Natural killer cell (primary cell): ENCODE results near the gene BLMH. TPM values are rescaled to one million over a fixed set of nuclear protein-coding genes. Genes with fewer than 3 reads are reported as not detected.

ENCODE experiments used
- ATAC-seq, 3 donors: fragments of 150-1000 bp in 2 of 3; fragments of 200-7000 bp in 1 of 3; cut with Tn5 transposase; 1 replicate in 1 of 3; 2 replicates in 2 of 3; pipeline ENCODE4 v1.10.0; 2021; ENCODE audit warnings: mild to moderate bottlenecking in 2 of 3, moderate library complexity in 2 of 3
- DNase-seq, 2 donors: peaks; one replicate each; pipeline versions ENCODE4 v3.0.0 to v3.0.0-alpha.2; 2013 to 2021; ENCODE audit warnings: mixed read lengths in 1 of 2
- H3K27ac ChIP-seq: one replicate; pipeline ENCODE4 v1.5.1; 2013; ENCODE audit warnings: mild to moderate bottlenecking, low read length
- H3K27me3 ChIP-seq: one replicate; pipeline ENCODE4 v1.6.1; 2013; ENCODE audit warnings: low read length; ENCODE audit not compliant: control insufficient read depth, insufficient read depth
- H3K36me3 ChIP-seq: one replicate; pipeline ENCODE4 v1.6.1; 2013; ENCODE audit warnings: low read length; ENCODE audit not compliant: control insufficient read depth, insufficient read depth
- H3K4me1 ChIP-seq: one replicate; pipeline ENCODE4 v1.6.1; 2013; ENCODE audit warnings: low read length; ENCODE audit not compliant: control insufficient read depth, insufficient read depth
- H3K4me3 ChIP-seq: one replicate; pipeline ENCODE4 v1.5.1; 2013; ENCODE audit warnings: low read length
- H3K9me3 ChIP-seq: one replicate; pipeline ENCODE4 v1.6.1; 2013; ENCODE audit warnings: low read length; ENCODE audit not compliant: control insufficient read depth, insufficient read depth
- H3K27ac Mint-ChIP-seq, 2 donors: one replicate each; pipeline ENCODE4 v1.8.0; 2022; ENCODE audit warnings: mild to moderate bottlenecking in 2 of 2, mixed read lengths in 2 of 2, moderate library complexity in 1 of 2
- H3K27me3 Mint-ChIP-seq, 2 donors: one replicate each; pipeline ENCODE4 v1.8.0; 2022; ENCODE audit warnings: low read depth in 2 of 2, mixed read lengths in 2 of 2
- H3K36me3 Mint-ChIP-seq: one replicate; pipeline ENCODE4 v1.8.0; 2022; ENCODE audit warnings: mixed read lengths
- H3K4me1 Mint-ChIP-seq, 2 donors: one replicate each; pipeline ENCODE4 v1.8.0; 2022; ENCODE audit warnings: mixed read lengths in 2 of 2
- H3K4me3 Mint-ChIP-seq: one replicate; pipeline ENCODE4 v1.8.0; 2022; ENCODE audit warnings: mild to moderate bottlenecking, moderate library complexity, mixed read lengths
- H3K9me3 Mint-ChIP-seq, 2 donors: one replicate each; pipeline ENCODE4 v1.8.0; 2022; ENCODE audit warnings: mixed read lengths in 2 of 2
- WGBS: methylation state at CpG from one replicate; pipeline ENCODE4 v1.1.7; 2013; ENCODE audit warnings: missing lambda C conversion rate; ENCODE audit not compliant: insufficient coverage; 5-methylcytosine and 5-hydroxymethylcytosine counted together
- intact Hi-C: fragments of 100-400 bp; cut with micrococcal nuclease; formaldehyde crosslinking; loops from one replicate; pipeline ENCODE4 v1.14.2; 2022
- total RNA-seq, 4 donors: library from RNA; stranded (reverse); fragments of 120-200 nt in 1 of 4; gene quantifications; one replicate each; pipeline versions ENCODE4 v1.2.3 to v1.2.4, GENCODE V29; 2013 to 2022
- TF ChIP-seq, protein P1 (sequence below): fragments of 200-600 bp; IDR thresholded peaks from one replicate; pipeline ENCODE4 v1.8.0; 2022; ENCODE audit warnings: antibody characterized with exemption

BLMH gene
- total RNA-seq, 3 donors from 2014 or later (not counting 1 experiment from before 2014, with no cell fraction given) = 44.8 to 52.8 (median 46.7) TPM

DNA sequence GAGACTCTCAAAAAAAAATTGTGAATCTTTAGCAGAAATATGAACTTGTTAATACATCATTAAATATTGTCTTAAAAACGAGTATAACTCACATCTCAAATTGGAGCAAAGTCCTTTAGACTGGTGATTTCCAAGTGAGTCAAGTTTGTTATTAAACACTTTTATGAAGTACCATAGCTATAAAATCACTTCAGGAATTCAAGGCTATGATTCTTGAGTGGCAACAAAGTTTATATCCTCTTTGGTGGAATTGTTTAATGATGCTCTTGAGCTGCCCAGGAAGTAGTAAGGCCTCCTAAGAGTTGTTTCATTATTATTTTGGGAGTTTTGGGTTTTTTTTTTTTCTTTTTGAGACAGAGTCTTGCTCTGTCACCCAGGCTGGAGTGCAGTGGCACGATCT lies 16.7 kb upstream of the BLMH start:
- intact Hi-C loops = no loop called here
- Mint-ChIP-seq H3K9me3 (no peaks in the 10 kb centered on the region), H3K4me1 (no peaks in the 10 kb centered on the region), H3K4me3 (no peak overlapping the region), H3K36me3 (no peaks in the 10 kb centered on the region), H3K27me3 (peaks cover 0 to 2% of the 10 kb centered on the region in 2 donors), H3K27ac (no peak overlapping the region)
- Histone ChIP-seq H3K36me3 (no peaks in the 10 kb centered on the region), H3K4me1 (no peaks in the 10 kb centered on the region), H3K4me3 (no peak overlapping the region), H3K27ac (no peak overlapping the region), H3K9me3 (no peaks in the 10 kb centered on the region), H3K27me3 (no peaks in the 10 kb centered on the region)
- ATAC-seq (no peak), DNase-seq (no peak)
- TF ChIP-seq, protein P1, sequence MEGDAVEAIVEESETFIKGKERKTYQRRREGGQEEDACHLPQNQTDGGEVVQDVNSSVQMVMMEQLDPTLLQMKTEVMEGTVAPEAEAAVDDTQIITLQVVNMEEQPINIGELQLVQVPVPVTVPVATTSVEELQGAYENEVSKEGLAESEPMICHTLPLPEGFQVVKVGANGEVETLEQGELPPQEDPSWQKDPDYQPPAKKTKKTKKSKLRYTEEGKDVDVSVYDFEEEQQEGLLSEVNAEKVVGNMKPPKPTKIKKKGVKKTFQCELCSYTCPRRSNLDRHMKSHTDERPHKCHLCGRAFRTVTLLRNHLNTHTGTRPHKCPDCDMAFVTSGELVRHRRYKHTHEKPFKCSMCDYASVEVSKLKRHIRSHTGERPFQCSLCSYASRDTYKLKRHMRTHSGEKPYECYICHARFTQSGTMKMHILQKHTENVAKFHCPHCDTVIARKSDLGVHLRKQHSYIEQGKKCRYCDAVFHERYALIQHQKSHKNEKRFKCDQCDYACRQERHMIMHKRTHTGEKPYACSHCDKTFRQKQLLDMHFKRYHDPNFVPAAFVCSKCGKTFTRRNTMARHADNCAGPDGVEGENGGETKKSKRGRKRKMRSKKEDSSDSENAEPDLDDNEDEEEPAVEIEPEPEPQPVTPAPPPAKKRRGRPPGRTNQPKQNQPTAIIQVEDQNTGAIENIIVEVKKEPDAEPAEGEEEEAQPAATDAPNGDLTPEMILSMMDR = no peak
- 96% methylated on average over 2 of the region's 2 CpGs for WGBS

DNA sequence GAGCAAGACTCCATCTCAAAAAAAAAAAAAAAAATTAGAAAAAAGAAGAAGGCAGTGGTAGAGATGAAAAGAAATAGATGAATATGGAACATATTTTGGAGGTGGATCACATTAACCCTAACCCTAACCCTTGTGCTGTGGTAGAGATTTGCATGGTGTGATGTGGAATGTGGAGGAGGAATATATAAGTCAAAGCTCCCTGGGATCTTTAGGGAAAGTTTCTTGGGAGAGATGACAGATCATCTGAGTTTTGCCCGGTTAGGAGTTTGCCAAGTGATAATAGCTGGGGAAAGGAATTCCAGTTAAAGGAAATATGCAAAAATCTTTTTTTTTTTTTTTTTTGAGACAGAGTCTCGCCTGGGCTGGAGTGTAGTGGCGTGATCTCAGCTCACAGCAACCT lies 13.0 kb upstream of the BLMH start:
- no peak overlapping the region for H3K27ac Mint-ChIP-seq
- TF ChIP-seq, protein P1 = no peak
- no peaks in the 10 kb centered on the region for H3K9me3 Mint-ChIP-seq
- H3K4me3 Mint-ChIP-seq = no peak overlapping the region
- DNase-seq = no peak
- intact Hi-C loops = no loop called here
- peaks cover 0 to 2% of the 10 kb centered on the region in 2 donors for H3K27me3 Mint-ChIP-seq
- Histone ChIP-seq H3K9me3 (no peaks in the 10 kb centered on the region), H3K4me3 (no peak overlapping the region), H3K27me3 (no peaks in the 10 kb centered on the region), H3K36me3 (no peaks in the 10 kb centered on the region), H3K27ac (no peak overlapping the region), H3K4me1 (no peaks in the 10 kb centered on the region)
- no peak for ATAC-seq
- H3K36me3 Mint-ChIP-seq = no peaks in the 10 kb centered on the region
- WGBS = 88% methylated on average over 1 of the region's 3 CpGs
- no peaks in the 10 kb centered on the region for H3K4me1 Mint-ChIP-seq

DNA sequence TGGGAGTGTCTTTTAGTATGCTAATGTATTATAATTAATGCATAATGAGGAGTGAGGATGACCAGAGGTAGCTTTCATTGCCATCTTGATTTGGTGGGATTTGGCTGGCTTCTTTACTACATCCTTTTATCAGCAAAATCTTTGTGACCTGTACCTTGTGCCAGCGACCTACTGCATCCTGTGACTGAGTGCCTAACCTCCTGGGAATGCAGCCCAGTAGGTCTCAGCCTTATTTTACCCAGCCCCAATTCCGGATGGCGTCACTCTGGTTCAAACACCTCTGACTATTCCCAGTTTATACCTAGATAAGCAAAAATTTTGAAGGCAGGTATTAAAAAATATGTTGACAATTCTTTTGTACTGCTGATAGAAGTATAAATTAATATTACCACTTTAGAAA lies 10.5 kb upstream of the BLMH start:
- no peaks in the 10 kb centered on the region for H3K4me1 ChIP-seq
- no peak overlapping the region for H3K4me3 ChIP-seq
- H3K4me1 Mint-ChIP-seq = no peaks in the 10 kb centered on the region
- H3K27me3 ChIP-seq = no peaks in the 10 kb centered on the region
- TF ChIP-seq, protein P1 = no peak
- no peaks in the 10 kb centered on the region for H3K36me3 ChIP-seq
- no peak overlapping the region for H3K27ac ChIP-seq
- ATAC-seq = no peak
- peaks cover 0 to 2% of the 10 kb centered on the region in 2 donors for H3K27me3 Mint-ChIP-seq
- H3K4me3 Mint-ChIP-seq = no peak overlapping the region
- no peaks in the 10 kb centered on the region for H3K36me3 Mint-ChIP-seq
- intact Hi-C loops = no loop called here
- H3K27ac Mint-ChIP-seq = no peak overlapping the region
- WGBS = 86% methylated on average over 1 of the region's 3 CpGs
- H3K9me3 ChIP-seq = no peaks in the 10 kb centered on the region
- H3K9me3 Mint-ChIP-seq = no peaks in the 10 kb centered on the region
- no peak for DNase-seq

DNA sequence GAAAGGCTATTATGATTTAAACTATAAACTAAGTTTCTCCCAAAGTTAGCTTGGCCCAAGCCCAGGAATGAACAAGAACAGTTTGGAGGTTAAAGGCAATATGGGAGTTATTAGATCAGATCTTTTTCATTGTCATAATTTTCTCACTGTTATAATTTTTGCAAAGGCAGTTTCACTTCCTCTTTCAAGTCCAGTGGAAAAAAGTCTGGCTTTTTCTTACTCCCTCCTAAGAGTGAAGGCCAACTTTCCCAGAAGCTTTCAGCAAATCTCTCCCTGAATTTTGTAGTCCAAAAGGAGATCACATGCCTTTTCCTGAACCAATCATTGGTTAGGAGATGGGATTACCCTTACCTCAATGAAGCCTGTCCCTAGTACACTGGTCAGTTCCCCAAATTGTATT lies 9.1 kb upstream of the BLMH start:
- H3K9me3 ChIP-seq = no peaks in the 10 kb centered on the region
- no peak overlapping the region for H3K27ac Mint-ChIP-seq
- H3K27ac ChIP-seq = no peak overlapping the region
- H3K36me3 Mint-ChIP-seq = no peaks in the 10 kb centered on the region
- DNase-seq = no peak
- H3K4me1 ChIP-seq = no peaks in the 10 kb centered on the region
- H3K27me3 ChIP-seq = no peaks in the 10 kb centered on the region
- H3K4me3 Mint-ChIP-seq = no peak overlapping the region
- H3K4me3 ChIP-seq = no peak overlapping the region
- TF ChIP-seq, protein P1 = no peak
- no peaks in the 10 kb centered on the region for H3K36me3 ChIP-seq
- no peak for ATAC-seq
- peaks cover 0 to 2% of the 10 kb centered on the region in 2 donors for H3K27me3 Mint-ChIP-seq
- H3K9me3 Mint-ChIP-seq = no peaks in the 10 kb centered on the region
- intact Hi-C loops = no loop called here
- no peaks in the 10 kb centered on the region for H3K4me1 Mint-ChIP-seq
